K562 (cell line): ENCODE results near the gene AFF2. TPM values are rescaled to one million over a fixed set of nuclear protein-coding genes. Genes with fewer than 3 reads are reported as not detected.

Experiments
- CBFA2T2 ChIP-seq: fragments of 450-650 bp; conservative IDR thresholded peaks from 2 replicates; pipeline ENCODE4 v1.6.1; 2017; ENCODE audit warnings: mild to moderate bottlenecking
- ELF4 ChIP-seq: fragments of 450-650 bp; formaldehyde crosslinking; IDR thresholded peaks from 2 replicates; pipeline ENCODE4 v1.4.0; 2022; ENCODE audit warnings: missing genetic modification characterization
- FOS ChIP-seq: IDR thresholded peaks from 3 replicates; pipeline ENCODE4 v1.6.1; 2011; ENCODE audit not compliant: insufficient read length; ENCODE audit errors: extremely low read depth
- FOSL1 ChIP-seq: fragments of 200-800 bp; sonication (Bioruptor generic); conservative IDR thresholded peaks from 2 replicates; pipeline ENCODE4 v1.6.1; 2016; ENCODE audit warnings: missing genetic modification characterization, missing compliant biosample characterization
- KLF6 ChIP-seq: fragments of 250-450 bp; sonication (Bioruptor Pico); IDR thresholded peaks from 2 replicates; pipeline ENCODE4 v1.4.0; 2020; ENCODE audit warnings: mild to moderate bottlenecking, moderate library complexity, borderline replicate concordance
- NR3C1 ChIP-seq: sonication (generic); formaldehyde crosslinking; IDR thresholded peaks from 2 replicates; pipeline ENCODE4 v1.8.1; 2022; ENCODE audit warnings: missing genetic modification reagents
- TEAD4 ChIP-seq, 2 experiments: sonication (generic) in 1 of 2; formaldehyde crosslinking in 1 of 2; IDR thresholded peaks; 2 replicates each; pipeline versions ENCODE4 v1.6.1 to v1.8.0; 2012 to 2022; ENCODE audit warnings: borderline replicate concordance in 1 of 2, inconsistent platforms in 1 of 2, low read length in 1 of 2, mild to moderate bottlenecking in 1 of 2, missing genetic modification reagents in 1 of 2
- WHSC1 ChIP-seq: IDR thresholded peaks from one replicate; pipeline ENCODE4 v1.6.1; 2012; ENCODE audit warnings: low read length, control low read depth, inconsistent platforms
- polyA plus RNA-seq, 8 experiments: library from polyadenylated mRNA; depleted of rRNA in 4 of 8; stranded (reverse) in 5 of 8; unstranded in 3 of 8; fragments of >200 nt; fragmentation: Nextera tagmentation in 2 of 8; fragmentation: Illumina TruSeq in 1 of 8; extraction: Ambion mirVana in 2 of 8; extraction: Trizol in 1 of 8; gene quantifications; 2 replicates each; pipeline versions ENCODE4 v1.2.1 to v1.2.3, GENCODE V29; 2011 to 2014; ENCODE audit warnings: inconsistent platforms in 1 of 8, missing spikeins in 1 of 8
- total RNA-seq, 7 experiments: library from RNA; depleted of rRNA in 6 of 7; stranded (reverse); fragments of >200 nt in 6 of 7; fragmentation: Illumina TruSeq in 2 of 7; extraction: Trizol in 2 of 7; gene quantifications; 2 replicates each; pipeline versions ENCODE4 v1.2.1 to v1.2.3, GENCODE V29; 2011 to 2021; ENCODE audit warnings: low replicate concordance in 1 of 7
- TF ChIP-seq, protein P1 (sequence below): fragments of 450-650 bp; formaldehyde crosslinking; IDR thresholded peaks from 2 replicates; pipeline ENCODE4 v1.4.0; 2020; ENCODE audit warnings: mild to moderate bottlenecking, moderate library complexity
- TF ChIP-seq, protein P2 (sequence below): fragments of 250-450 bp; sonication (Bioruptor Pico); IDR thresholded peaks from 2 replicates; pipeline ENCODE4 v1.4.0; 2020
- TF ChIP-seq, protein P3 (sequence below), 2 experiments: fragments of 450-650 bp in 1 of 2; IDR thresholded peaks; 2 replicates each; pipeline ENCODE4 v1.6.1; 2011 to 2017; ENCODE audit warnings: low read depth in 2 of 2, antibody characterized with exemption in 1 of 2, borderline replicate concordance in 1 of 2, low read length in 1 of 2, mild to moderate bottlenecking in 1 of 2, mixed read lengths in 1 of 2; ENCODE audit not compliant: control insufficient read depth in 1 of 2
- TF ChIP-seq, protein P4 (sequence below): sonication (generic); formaldehyde crosslinking; IDR thresholded peaks from 2 replicates; pipeline ENCODE4 v1.8.0; 2022; ENCODE audit warnings: mild to moderate bottlenecking, missing genetic modification reagents, borderline replicate concordance
- TF ChIP-seq, protein P5 (sequence below): fragments of 250-450 bp; sonication (Bioruptor Pico); IDR thresholded peaks from 2 replicates; pipeline ENCODE4 v1.5.0; 2020; ENCODE audit warnings: mild to moderate bottlenecking

AFF2 gene
- total and polyA plus RNA-seq, 9 of the 15 experiments (the other 6 are each of a cell fraction or from before 2014, with no cell fraction given): 0.01 to 0.20 (median 0.07) TPM

DNA sequence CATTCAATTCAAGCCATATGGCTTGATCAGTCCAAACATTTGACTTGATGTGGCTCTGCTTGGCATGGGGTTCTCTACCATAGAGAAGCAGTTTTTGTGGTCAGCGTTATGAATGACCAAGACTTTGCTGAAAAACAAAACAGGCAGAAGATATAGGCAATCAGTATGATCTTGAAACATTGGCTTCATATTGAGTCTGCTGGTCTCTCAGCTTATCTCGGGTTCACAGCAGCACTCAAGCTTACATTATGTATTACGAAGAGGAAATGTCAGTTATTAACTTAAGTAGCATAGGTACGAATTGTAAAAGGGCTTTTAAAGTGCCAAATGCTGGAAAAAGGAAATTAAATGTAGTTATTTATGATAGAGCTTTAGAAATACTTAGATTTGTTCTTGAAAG is 99.0 kb downstream of the AFF2 start (continued):
- TF ChIP-seq, protein P1, sequence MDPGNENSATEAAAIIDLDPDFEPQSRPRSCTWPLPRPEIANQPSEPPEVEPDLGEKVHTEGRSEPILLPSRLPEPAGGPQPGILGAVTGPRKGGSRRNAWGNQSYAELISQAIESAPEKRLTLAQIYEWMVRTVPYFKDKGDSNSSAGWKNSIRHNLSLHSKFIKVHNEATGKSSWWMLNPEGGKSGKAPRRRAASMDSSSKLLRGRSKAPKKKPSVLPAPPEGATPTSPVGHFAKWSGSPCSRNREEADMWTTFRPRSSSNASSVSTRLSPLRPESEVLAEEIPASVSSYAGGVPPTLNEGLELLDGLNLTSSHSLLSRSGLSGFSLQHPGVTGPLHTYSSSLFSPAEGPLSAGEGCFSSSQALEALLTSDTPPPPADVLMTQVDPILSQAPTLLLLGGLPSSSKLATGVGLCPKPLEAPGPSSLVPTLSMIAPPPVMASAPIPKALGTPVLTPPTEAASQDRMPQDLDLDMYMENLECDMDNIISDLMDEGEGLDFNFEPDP (CRISPR knock-in tag): no peak
- TF ChIP-seq, protein P2, sequence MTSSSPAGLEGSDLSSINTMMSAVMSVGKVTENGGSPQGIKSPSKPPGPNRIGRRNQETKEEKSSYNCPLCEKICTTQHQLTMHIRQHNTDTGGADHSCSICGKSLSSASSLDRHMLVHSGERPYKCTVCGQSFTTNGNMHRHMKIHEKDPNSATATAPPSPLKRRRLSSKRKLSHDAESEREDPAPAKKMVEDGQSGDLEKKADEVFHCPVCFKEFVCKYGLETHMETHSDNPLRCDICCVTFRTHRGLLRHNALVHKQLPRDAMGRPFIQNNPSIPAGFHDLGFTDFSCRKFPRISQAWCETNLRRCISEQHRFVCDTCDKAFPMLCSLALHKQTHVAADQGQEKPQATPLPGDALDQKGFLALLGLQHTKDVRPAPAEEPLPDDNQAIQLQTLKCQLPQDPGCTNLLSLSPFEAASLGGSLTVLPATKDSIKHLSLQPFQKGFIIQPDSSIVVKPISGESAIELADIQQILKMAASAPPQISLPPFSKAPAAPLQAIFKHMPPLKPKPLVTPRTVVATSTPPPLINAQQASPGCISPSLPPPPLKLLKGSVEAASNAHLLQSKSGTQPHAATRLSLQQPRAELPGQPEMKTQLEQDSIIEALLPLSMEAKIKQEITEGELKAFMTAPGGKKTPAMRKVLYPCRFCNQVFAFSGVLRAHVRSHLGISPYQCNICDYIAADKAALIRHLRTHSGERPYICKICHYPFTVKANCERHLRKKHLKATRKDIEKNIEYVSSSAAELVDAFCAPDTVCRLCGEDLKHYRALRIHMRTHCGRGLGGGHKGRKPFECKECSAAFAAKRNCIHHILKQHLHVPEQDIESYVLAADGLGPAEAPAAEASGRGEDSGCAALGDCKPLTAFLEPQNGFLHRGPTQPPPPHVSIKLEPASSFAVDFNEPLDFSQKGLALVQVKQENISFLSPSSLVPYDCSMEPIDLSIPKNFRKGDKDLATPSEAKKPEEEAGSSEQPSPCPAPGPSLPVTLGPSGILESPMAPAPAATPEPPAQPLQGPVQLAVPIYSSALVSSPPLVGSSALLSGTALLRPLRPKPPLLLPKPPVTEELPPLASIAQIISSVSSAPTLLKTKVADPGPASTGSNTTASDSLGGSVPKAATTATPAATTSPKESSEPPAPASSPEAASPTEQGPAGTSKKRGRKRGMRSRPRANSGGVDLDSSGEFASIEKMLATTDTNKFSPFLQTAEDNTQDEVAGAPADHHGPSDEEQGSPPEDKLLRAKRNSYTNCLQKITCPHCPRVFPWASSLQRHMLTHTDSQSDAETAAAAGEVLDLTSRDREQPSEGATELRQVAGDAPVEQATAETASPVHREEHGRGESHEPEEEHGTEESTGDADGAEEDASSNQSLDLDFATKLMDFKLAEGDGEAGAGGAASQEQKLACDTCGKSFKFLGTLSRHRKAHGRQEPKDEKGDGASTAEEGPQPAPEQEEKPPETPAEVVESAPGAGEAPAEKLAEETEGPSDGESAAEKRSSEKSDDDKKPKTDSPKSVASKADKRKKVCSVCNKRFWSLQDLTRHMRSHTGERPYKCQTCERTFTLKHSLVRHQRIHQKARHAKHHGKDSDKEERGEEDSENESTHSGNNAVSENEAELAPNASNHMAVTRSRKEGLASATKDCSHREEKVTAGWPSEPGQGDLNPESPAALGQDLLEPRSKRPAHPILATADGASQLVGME (CRISPR knock-in tag): no peak
- TF ChIP-seq ELF4 (no peak), FOS (no peak), CBFA2T2 (peak; percentile 63), WHSC1 (no peak), KLF6 (no peak), FOSL1 (tag) (0 out of 2 replicates have a peak, but pooled peaks have one; percentile 19), TEAD4 (IDR thresholded peaks at IDR 0.05; ENCODE audit: low read length) (peak; percentile 78), TEAD4 (CRISPR knock-in tag; IDR thresholded peaks at IDR 0.05; ENCODE audit: borderline replicate concordance) (no peak), NR3C1 (CRISPR knock-in tag) (no peak)
- TF ChIP-seq, protein P3, sequence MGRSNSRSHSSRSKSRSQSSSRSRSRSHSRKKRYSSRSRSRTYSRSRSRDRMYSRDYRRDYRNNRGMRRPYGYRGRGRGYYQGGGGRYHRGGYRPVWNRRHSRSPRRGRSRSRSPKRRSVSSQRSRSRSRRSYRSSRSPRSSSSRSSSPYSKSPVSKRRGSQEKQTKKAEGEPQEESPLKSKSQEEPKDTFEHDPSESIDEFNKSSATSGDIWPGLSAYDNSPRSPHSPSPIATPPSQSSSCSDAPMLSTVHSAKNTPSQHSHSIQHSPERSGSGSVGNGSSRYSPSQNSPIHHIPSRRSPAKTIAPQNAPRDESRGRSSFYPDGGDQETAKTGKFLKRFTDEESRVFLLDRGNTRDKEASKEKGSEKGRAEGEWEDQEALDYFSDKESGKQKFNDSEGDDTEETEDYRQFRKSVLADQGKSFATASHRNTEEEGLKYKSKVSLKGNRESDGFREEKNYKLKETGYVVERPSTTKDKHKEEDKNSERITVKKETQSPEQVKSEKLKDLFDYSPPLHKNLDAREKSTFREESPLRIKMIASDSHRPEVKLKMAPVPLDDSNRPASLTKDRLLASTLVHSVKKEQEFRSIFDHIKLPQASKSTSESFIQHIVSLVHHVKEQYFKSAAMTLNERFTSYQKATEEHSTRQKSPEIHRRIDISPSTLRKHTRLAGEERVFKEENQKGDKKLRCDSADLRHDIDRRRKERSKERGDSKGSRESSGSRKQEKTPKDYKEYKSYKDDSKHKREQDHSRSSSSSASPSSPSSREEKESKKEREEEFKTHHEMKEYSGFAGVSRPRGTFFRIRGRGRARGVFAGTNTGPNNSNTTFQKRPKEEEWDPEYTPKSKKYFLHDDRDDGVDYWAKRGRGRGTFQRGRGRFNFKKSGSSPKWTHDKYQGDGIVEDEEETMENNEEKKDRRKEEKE (IDR thresholded peaks at IDR 0.05; ENCODE audit: borderline replicate concordance in 1 of 2, control insufficient read depth in 1 of 2, low read depth in 2 of 2, low read length in 1 of 2): no peak
- TF ChIP-seq, protein P4, sequence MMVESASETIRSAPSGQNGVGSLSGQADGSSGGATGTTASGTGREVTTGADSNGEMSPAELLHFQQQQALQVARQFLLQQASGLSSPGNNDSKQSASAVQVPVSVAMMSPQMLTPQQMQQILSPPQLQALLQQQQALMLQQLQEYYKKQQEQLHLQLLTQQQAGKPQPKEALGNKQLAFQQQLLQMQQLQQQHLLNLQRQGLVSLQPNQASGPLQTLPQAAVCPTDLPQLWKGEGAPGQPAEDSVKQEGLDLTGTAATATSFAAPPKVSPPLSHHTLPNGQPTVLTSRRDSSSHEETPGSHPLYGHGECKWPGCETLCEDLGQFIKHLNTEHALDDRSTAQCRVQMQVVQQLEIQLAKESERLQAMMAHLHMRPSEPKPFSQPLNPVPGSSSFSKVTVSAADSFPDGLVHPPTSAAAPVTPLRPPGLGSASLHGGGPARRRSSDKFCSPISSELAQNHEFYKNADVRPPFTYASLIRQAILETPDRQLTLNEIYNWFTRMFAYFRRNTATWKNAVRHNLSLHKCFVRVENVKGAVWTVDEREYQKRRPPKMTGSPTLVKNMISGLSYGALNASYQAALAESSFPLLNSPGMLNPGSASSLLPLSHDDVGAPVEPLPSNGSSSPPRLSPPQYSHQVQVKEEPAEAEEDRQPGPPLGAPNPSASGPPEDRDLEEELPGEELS: no peak
- TF ChIP-seq, protein P5, sequence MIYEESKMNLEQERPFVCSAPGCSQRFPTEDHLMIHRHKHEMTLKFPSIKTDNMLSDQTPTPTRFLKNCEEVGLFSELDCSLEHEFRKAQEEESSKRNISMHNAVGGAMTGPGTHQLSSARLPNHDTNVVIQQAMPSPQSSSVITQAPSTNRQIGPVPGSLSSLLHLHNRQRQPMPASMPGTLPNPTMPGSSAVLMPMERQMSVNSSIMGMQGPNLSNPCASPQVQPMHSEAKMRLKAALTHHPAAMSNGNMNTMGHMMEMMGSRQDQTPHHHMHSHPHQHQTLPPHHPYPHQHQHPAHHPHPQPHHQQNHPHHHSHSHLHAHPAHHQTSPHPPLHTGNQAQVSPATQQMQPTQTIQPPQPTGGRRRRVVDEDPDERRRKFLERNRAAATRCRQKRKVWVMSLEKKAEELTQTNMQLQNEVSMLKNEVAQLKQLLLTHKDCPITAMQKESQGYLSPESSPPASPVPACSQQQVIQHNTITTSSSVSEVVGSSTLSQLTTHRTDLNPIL (CRISPR knock-in tag): no peak
